Neural cell (in vitro differentiated cells): ENCODE results near the gene RERE. TPM values are rescaled to one million over a fixed set of nuclear protein-coding genes. Genes with fewer than 3 reads are reported as not detected.

Experiments
- H2AFZ ChIP-seq: fragments of 200-600, 300-800 bp; sonication (generic), shearing (Covaris generic); 2 replicates; pipeline ENCODE4 v1.6.0; 2014; ENCODE audit warnings: low read depth, mild to moderate bottlenecking, antibody characterized with exemption, low read length, moderate library complexity
- H3F3A ChIP-seq: fragments of 200-600 bp; shearing (Covaris generic); 2 replicates; pipeline ENCODE4 v1.6.1; 2016; ENCODE audit warnings: mild to moderate bottlenecking, moderate library complexity, mixed read lengths, antibody characterized with exemption, low read length; ENCODE audit not compliant: insufficient read depth, poor library complexity, severe bottlenecking
- H3K27ac ChIP-seq: fragments of 200-600, 300-800 bp; sonication (generic), shearing (Covaris generic); 2 replicates; pipeline ENCODE4 v1.5.1; 2014; ENCODE audit warnings: mild to moderate bottlenecking, low read length, moderate library complexity
- H3K27me3 ChIP-seq: fragments of 300-800, 200-600 bp; sonication (generic), shearing (Covaris generic); 2 replicates; pipeline ENCODE4 v1.6.0; 2014; ENCODE audit warnings: mild to moderate bottlenecking, low read depth, low read length, moderate library complexity; ENCODE audit not compliant: insufficient read depth
- H3K36me3 ChIP-seq: fragments of 300-800, 200-600 bp; sonication (generic), shearing (Covaris generic); 2 replicates; pipeline ENCODE4 v1.5.1; 2014; ENCODE audit warnings: mild to moderate bottlenecking, antibody characterized with exemption, low read length, moderate library complexity; ENCODE audit not compliant: insufficient read depth
- H3K4me2 ChIP-seq: fragments of 300-800, 200-600 bp; sonication (generic), shearing (Covaris generic); 2 replicates; pipeline ENCODE4 v1.6.0; 2014; ENCODE audit warnings: mild to moderate bottlenecking, low read length
- H3K4me3 ChIP-seq: fragments of 300-800, 200-600 bp; sonication (generic), shearing (Covaris generic); 2 replicates; pipeline ENCODE4 v1.5.1; 2014; ENCODE audit warnings: mild to moderate bottlenecking, low read length, moderate library complexity
- H3K79me2 ChIP-seq: fragments of 200-600 bp; shearing (Covaris generic); replicated peaks from 2 replicates; pipeline ENCODE4 v1.6.0; 2014; ENCODE audit warnings: mild to moderate bottlenecking, low read length, moderate library complexity; ENCODE audit not compliant: insufficient read depth
- H3K9ac ChIP-seq: fragments of 300-800, 200-600 bp; sonication (generic), shearing (Covaris generic); 2 replicates; pipeline ENCODE4 v1.6.1; 2016; ENCODE audit warnings: mild to moderate bottlenecking, low read length, mixed read lengths
- H3K9me2 ChIP-seq: fragments of 200-600 bp; shearing (Covaris generic); 2 replicates; pipeline ENCODE4 v1.6.1; 2016; ENCODE audit warnings: mild to moderate bottlenecking, low read length, mixed read lengths; ENCODE audit not compliant: insufficient read depth
- H3K9me3 ChIP-seq: fragments of 200-600, 300-800 bp; sonication (generic), shearing (Covaris generic); 2 replicates; pipeline ENCODE4 v1.6.1; 2016; ENCODE audit warnings: mild to moderate bottlenecking, mixed run types, low read length, moderate library complexity, mixed read lengths
- H4K20me1 ChIP-seq: fragments of 200-600 bp; shearing (Covaris generic); 2 replicates; pipeline ENCODE4 v1.6.1; 2016; ENCODE audit warnings: mild to moderate bottlenecking, mixed run types; ENCODE audit not compliant: insufficient read depth
- EP300 ChIP-seq: fragments of 450-650 bp; conservative IDR thresholded peaks from 2 replicates; pipeline ENCODE4 v1.6.1; 2014; ENCODE audit warnings: antibody characterized with exemption, mild to moderate bottlenecking, moderate library complexity; ENCODE audit not compliant: poor library complexity, severe bottlenecking
- EZH2 ChIP-seq: fragments of 200-600, 300-800 bp; shearing (Covaris generic), sonication (generic); IDR thresholded peaks from 2 replicates; pipeline ENCODE4 v1.6.1; 2014; ENCODE audit warnings: antibody characterized with exemption, low read length, borderline replicate concordance, mild to moderate bottlenecking; ENCODE audit not compliant: insufficient read depth, poor library complexity, severe bottlenecking
- MXI1 ChIP-seq: fragments of 450-650 bp; conservative IDR thresholded peaks from 2 replicates; pipeline ENCODE4 v1.6.1; 2014; ENCODE audit warnings: antibody characterized with exemption, mild to moderate bottlenecking; ENCODE audit not compliant: poor library complexity, severe bottlenecking
- POLR2AphosphoS5 ChIP-seq: IDR thresholded peaks from 2 replicates; pipeline ENCODE4 v1.6.1; 2012
- RAD21 ChIP-seq: fragments of 450-650 bp; conservative IDR thresholded peaks from 2 replicates; pipeline ENCODE4 v1.6.1; 2014; ENCODE audit warnings: antibody characterized with exemption, mild to moderate bottlenecking, moderate library complexity
- SMC3 ChIP-seq: fragments of 450-650 bp; conservative IDR thresholded peaks from 2 replicates; pipeline ENCODE4 v1.6.1; 2014; ENCODE audit warnings: antibody characterized with exemption, mild to moderate bottlenecking, moderate library complexity; ENCODE audit not compliant: poor library complexity
- TAF1 ChIP-seq: IDR thresholded peaks from 2 replicates; pipeline ENCODE4 v1.6.1; 2012; ENCODE audit warnings: low read depth
- polyA plus RNA-seq: library from polyadenylated mRNA; depleted of rRNA; stranded (reverse); fragments of >200 nt; gene quantifications from 2 replicates; pipeline ENCODE4 v1.2.3, GENCODE V29; 2014
- TF ChIP-seq, protein P1 (sequence below): fragments of 450-650 bp; IDR thresholded peaks from 2 replicates; pipeline ENCODE4 v1.5.1; 2014; ENCODE audit warnings: antibody characterized with exemption, mild to moderate bottlenecking, moderate library complexity; ENCODE audit not compliant: poor library complexity, severe bottlenecking
- TF ChIP-seq, protein P2 (sequence below): IDR thresholded peaks from 2 replicates; pipeline ENCODE4 v1.6.1; 2012; ENCODE audit warnings: borderline replicate concordance

The RERE gene
- polyA plus RNA-seq, 1 donor from 2014 or later, result 21.0 TPM

DNA sequence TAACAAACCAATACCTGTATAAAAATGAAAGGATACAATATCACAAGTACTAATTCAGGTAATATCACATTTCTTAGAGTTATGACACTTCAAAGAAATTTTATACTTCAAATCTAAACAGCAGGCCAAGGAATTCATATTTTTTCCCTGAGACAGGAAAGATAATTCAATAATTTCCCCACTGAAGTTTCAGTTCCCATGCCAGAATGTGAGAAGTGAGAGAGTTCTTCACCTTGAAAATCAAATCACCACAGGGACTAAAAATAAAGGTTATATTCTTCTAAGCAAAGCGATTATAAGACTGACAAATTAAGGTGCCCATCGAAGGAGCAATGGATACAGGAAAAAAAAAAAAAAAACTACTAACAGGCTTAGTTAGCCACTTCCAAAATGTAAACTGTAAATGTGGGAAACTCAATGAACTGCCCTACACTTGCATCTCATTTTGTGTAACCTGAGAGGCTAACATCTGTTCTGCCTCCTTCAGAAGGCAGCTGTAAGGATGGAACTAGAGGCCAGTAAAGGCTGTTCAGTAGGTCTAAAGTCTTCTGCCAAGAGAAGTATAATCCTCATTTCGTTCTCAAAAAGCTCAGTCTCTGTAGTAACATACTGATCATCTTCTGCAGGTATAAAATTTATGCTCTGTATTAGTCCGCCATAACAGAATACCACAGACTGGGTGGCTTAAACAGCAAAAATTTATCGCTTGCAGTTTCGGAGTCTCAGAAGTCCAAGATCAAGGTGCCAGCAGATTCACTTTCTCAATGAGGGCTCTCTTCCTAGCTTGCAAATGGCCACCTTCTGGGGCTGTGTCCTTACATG, 127.8 kb downstream of the RERE start:
- peaks cover 9% of the 10 kb centered on the region for H4K20me1 ChIP-seq
- no peak overlapping the region for H3K27ac ChIP-seq

DNA sequence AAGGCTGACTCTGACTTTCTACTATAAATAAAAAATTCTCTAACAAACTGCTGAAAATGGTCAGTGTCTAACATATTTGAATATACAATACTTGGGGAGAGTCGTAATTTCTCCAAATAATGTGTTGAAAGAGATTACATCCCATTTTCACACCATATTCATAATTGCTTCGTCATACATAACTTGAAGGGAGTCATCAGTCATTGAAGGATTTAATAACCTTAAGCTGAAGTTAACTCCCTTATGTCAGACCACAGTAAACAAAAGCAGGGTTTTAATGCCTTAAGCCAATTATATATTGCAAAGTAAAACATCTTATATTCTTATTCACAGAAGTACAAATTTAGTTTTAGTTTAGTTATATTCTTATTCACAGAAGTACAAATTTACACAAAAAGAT, 129.9 kb downstream of the RERE start:
- Histone ChIP-seq H3K79me2 (peaks cover 98% of the 10 kb centered on the region), H2AFZ (no peak overlapping the region), H3F3A (no peaks in the 10 kb centered on the region), H3K4me2 (no peak overlapping the region), H4K20me1 (peaks cover 5% of the 10 kb centered on the region), H3K36me3 (no peaks in the 10 kb centered on the region), H3K9me2 (no peaks in the 10 kb centered on the region), H3K27ac (no peak overlapping the region), H3K4me3 (no peak overlapping the region), H3K27me3 (no peaks in the 10 kb centered on the region), H3K9me3 (no peaks in the 10 kb centered on the region), H3K9ac (no peak overlapping the region)
- TF ChIP-seq EZH2 (no peak), MXI1 (no peak), EP300 (no peak), RAD21 (no peak), POLR2AphosphoS5 (no peak)
- TF ChIP-seq, protein P1, sequence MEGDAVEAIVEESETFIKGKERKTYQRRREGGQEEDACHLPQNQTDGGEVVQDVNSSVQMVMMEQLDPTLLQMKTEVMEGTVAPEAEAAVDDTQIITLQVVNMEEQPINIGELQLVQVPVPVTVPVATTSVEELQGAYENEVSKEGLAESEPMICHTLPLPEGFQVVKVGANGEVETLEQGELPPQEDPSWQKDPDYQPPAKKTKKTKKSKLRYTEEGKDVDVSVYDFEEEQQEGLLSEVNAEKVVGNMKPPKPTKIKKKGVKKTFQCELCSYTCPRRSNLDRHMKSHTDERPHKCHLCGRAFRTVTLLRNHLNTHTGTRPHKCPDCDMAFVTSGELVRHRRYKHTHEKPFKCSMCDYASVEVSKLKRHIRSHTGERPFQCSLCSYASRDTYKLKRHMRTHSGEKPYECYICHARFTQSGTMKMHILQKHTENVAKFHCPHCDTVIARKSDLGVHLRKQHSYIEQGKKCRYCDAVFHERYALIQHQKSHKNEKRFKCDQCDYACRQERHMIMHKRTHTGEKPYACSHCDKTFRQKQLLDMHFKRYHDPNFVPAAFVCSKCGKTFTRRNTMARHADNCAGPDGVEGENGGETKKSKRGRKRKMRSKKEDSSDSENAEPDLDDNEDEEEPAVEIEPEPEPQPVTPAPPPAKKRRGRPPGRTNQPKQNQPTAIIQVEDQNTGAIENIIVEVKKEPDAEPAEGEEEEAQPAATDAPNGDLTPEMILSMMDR, result no peak
- TF ChIP-seq, protein P2, sequence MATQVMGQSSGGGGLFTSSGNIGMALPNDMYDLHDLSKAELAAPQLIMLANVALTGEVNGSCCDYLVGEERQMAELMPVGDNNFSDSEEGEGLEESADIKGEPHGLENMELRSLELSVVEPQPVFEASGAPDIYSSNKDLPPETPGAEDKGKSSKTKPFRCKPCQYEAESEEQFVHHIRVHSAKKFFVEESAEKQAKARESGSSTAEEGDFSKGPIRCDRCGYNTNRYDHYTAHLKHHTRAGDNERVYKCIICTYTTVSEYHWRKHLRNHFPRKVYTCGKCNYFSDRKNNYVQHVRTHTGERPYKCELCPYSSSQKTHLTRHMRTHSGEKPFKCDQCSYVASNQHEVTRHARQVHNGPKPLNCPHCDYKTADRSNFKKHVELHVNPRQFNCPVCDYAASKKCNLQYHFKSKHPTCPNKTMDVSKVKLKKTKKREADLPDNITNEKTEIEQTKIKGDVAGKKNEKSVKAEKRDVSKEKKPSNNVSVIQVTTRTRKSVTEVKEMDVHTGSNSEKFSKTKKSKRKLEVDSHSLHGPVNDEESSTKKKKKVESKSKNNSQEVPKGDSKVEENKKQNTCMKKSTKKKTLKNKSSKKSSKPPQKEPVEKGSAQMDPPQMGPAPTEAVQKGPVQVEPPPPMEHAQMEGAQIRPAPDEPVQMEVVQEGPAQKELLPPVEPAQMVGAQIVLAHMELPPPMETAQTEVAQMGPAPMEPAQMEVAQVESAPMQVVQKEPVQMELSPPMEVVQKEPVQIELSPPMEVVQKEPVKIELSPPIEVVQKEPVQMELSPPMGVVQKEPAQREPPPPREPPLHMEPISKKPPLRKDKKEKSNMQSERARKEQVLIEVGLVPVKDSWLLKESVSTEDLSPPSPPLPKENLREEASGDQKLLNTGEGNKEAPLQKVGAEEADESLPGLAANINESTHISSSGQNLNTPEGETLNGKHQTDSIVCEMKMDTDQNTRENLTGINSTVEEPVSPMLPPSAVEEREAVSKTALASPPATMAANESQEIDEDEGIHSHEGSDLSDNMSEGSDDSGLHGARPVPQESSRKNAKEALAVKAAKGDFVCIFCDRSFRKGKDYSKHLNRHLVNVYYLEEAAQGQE, result no peak

More for the DNA sequence above, 127.8 kb downstream of the RERE start:
- TF ChIP-seq, protein P1, result no peak
- TF ChIP-seq SMC3 (no peak), RAD21 (no peak), EP300 (no peak), TAF1 (no peak), POLR2AphosphoS5 (no peak)
- no peak overlapping the region for H2AFZ ChIP-seq
- H3K9me3 ChIP-seq, result no peaks in the 10 kb centered on the region
- no peaks in the 10 kb centered on the region for H3K9me2 ChIP-seq
- H3K36me3 ChIP-seq, result no peaks in the 10 kb centered on the region
- H3K27me3 ChIP-seq, result no peaks in the 10 kb centered on the region
- no peak overlapping the region for H3K9ac ChIP-seq
- no peak overlapping the region for H3K4me3 ChIP-seq
- no peaks in the 10 kb centered on the region for H3F3A ChIP-seq
- H3K79me2 ChIP-seq, result peaks cover 98% of the 10 kb centered on the region
- no peak overlapping the region for H3K4me2 ChIP-seq
